SK-N-SH treated with all-trans-retinoic acid at 6 μM for 48 hours (cell line): ENCODE measurements around the gene RPS19BP1.

Experiments
- ATAC-seq: fragments of 200-7000 bp; cut with Tn5 transposase; 3 replicates; pipeline ENCODE4 v1.9.1; 2020; ENCODE audit warnings: mild to moderate bottlenecking, moderate library complexity
- ARNTL ChIP-seq: fragments of 450-650 bp; formaldehyde crosslinking; IDR thresholded peaks from 2 replicates; pipeline ENCODE4 v1.5.0; 2020; ENCODE audit warnings: low read depth, mild to moderate bottlenecking, moderate library complexity, borderline replicate concordance
- BACH2 ChIP-seq: fragments of 250-450 bp; sonication (Bioruptor Pico); IDR thresholded peaks from 2 replicates; pipeline ENCODE4 v1.9.0; 2021; ENCODE audit warnings: mild to moderate bottlenecking, borderline replicate concordance
- CSDC2 ChIP-seq: fragments of 250-450 bp; sonication (Bioruptor Pico); IDR thresholded peaks from 2 replicates; pipeline ENCODE4 v1.5.0; 2020; ENCODE audit warnings: mild to moderate bottlenecking, moderate library complexity
- ESRRG ChIP-seq: fragments of 250-450 bp; sonication (Bioruptor Pico); IDR thresholded peaks from 2 replicates; pipeline ENCODE4 v1.6.1; 2021; ENCODE audit warnings: mild to moderate bottlenecking
- GLIS3 ChIP-seq: fragments of 250-450 bp; sonication (Bioruptor Pico); IDR thresholded peaks from 2 replicates; pipeline ENCODE4 v1.5.0; 2020; ENCODE audit warnings: mild to moderate bottlenecking, moderate library complexity
- ISL1 ChIP-seq: fragments of 250-450 bp; sonication (Bioruptor Pico); IDR thresholded peaks from 2 replicates; pipeline ENCODE4 v2.1.2; 2022; ENCODE audit warnings: mild to moderate bottlenecking, moderate library complexity
- OSR1 ChIP-seq: fragments of 250-450 bp; sonication (Bioruptor Pico); IDR thresholded peaks from 2 replicates; pipeline ENCODE4 v1.8.0; 2022; ENCODE audit warnings: moderate library complexity, mild to moderate bottlenecking, inconsistent platforms
- PPARA ChIP-seq: fragments of 250-450 bp; sonication (Bioruptor Pico); IDR thresholded peaks from 2 replicates; pipeline ENCODE4 v1.5.0; 2020; ENCODE audit warnings: mild to moderate bottlenecking, borderline replicate concordance
- RARB ChIP-seq: fragments of 250-450 bp; sonication (Bioruptor Pico); IDR thresholded peaks from 2 replicates; pipeline ENCODE4 v1.8.0; 2021; ENCODE audit warnings: mild to moderate bottlenecking, moderate library complexity
- SNAI2 ChIP-seq: fragments of 250-450 bp; sonication (Bioruptor Pico); IDR thresholded peaks from 2 replicates; pipeline ENCODE4 v1.5.0; 2020; ENCODE audit warnings: mild to moderate bottlenecking, moderate library complexity
- TOX ChIP-seq: fragments of 250-450 bp; sonication (Bioruptor Pico); IDR thresholded peaks from 2 replicates; pipeline ENCODE4 v1.8.0; 2021; ENCODE audit warnings: mild to moderate bottlenecking, moderate library complexity, borderline replicate concordance
- TSHZ2 ChIP-seq: fragments of 250-450 bp; sonication (Bioruptor Pico); IDR thresholded peaks from 2 replicates; pipeline ENCODE4 v1.5.0; 2020; ENCODE audit warnings: mild to moderate bottlenecking, moderate library complexity
- ZC3H10 ChIP-seq: fragments of 250-450 bp; sonication (Bioruptor Pico); IDR thresholded peaks from 2 replicates; pipeline ENCODE4 v1.5.1; 2021; ENCODE audit warnings: mild to moderate bottlenecking, moderate library complexity
- ZFP3 ChIP-seq: fragments of 250-450 bp; sonication (Bioruptor Pico); IDR thresholded peaks from 2 replicates; pipeline ENCODE4 v1.5.0; 2020; ENCODE audit warnings: mild to moderate bottlenecking, moderate library complexity
- ZFP30 ChIP-seq: fragments of 450-650 bp; formaldehyde crosslinking; IDR thresholded peaks from 2 replicates; pipeline ENCODE4 v1.5.0; 2022; ENCODE audit warnings: mild to moderate bottlenecking, moderate library complexity
- ZNF70 ChIP-seq: fragments of 450-650 bp; formaldehyde crosslinking; IDR thresholded peaks from 2 replicates; pipeline ENCODE4 v1.5.0; 2020; ENCODE audit warnings: mild to moderate bottlenecking, moderate library complexity
- ZNF8 ChIP-seq: fragments of 450-650 bp; formaldehyde crosslinking; IDR thresholded peaks from 2 replicates; pipeline ENCODE4 v1.5.0; 2020; ENCODE audit warnings: mild to moderate bottlenecking, moderate library complexity
- TF ChIP-seq, protein P1 (sequence below): fragments of 250-450 bp; sonication (Bioruptor Pico); IDR thresholded peaks from 2 replicates; pipeline ENCODE4 v1.8.0; 2020; ENCODE audit warnings: mild to moderate bottlenecking, moderate library complexity, borderline replicate concordance
- TF ChIP-seq, protein P2 (sequence below): fragments of 250-450 bp; sonication (Bioruptor Pico); IDR thresholded peaks from 2 replicates; pipeline ENCODE4 v1.8.0; 2021; ENCODE audit warnings: low read depth, mild to moderate bottlenecking, moderate library complexity, borderline replicate concordance
- TF ChIP-seq, protein P3 (sequence below): fragments of 250-450 bp; sonication (Bioruptor Pico); IDR thresholded peaks from 2 replicates; pipeline ENCODE4 v1.5.1; 2021; ENCODE audit warnings: mild to moderate bottlenecking, moderate library complexity

The RPS19BP1 gene

GRCh38 chr22:39530116-39530515 lies 2.4 kb downstream of the RPS19BP1 start:
- TF ChIP-seq, protein P1, sequence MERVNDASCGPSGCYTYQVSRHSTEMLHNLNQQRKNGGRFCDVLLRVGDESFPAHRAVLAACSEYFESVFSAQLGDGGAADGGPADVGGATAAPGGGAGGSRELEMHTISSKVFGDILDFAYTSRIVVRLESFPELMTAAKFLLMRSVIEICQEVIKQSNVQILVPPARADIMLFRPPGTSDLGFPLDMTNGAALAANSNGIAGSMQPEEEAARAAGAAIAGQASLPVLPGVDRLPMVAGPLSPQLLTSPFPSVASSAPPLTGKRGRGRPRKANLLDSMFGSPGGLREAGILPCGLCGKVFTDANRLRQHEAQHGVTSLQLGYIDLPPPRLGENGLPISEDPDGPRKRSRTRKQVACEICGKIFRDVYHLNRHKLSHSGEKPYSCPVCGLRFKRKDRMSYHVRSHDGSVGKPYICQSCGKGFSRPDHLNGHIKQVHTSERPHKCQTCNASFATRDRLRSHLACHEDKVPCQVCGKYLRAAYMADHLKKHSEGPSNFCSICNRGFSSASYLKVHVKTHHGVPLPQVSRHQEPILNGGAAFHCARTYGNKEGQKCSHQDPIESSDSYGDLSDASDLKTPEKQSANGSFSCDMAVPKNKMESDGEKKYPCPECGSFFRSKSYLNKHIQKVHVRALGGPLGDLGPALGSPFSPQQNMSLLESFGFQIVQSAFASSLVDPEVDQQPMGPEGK, result no peak
- TF ChIP-seq ISL1 (CRISPR knock-in tag) (no peak), ZC3H10 (CRISPR knock-in tag) (no peak), TOX (CRISPR knock-in tag) (no peak), ZFP3 (no peak)
- ATAC-seq, result no peak

DNA sequence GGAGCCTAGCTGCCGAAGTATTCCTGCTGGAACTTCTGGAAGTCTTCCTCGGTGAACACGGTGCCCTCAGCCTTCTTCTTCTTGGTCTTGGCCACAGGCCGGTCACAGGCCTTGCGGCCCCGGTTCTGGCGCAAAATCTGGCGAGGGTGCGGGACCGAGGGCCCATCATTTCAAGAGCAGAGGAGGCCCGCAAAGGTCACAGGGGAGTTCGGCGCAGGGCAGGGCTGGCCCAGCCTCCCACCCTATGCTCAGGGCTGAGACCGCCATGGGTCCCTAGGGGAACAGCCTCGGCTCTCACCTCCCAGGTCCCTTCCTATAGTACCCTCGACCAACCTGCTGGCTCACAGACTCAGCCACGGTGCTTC lies 3.1 kb downstream of the RPS19BP1 start:
- ATAC-seq, result no peak
- TF ChIP-seq SNAI2 (CRISPR knock-in tag), result no peak
- no peak for TF ChIP-seq BACH2
- TF ChIP-seq GLIS3 (CRISPR knock-in tag), result no peak
- no peak for TF ChIP-seq ZFP30 (CRISPR knock-in tag)
- TF ChIP-seq TSHZ2 (CRISPR knock-in tag), result no peak
- TF ChIP-seq RARB, result no peak
- no peak for TF ChIP-seq ZNF8 (CRISPR knock-in tag)
- no peak for TF ChIP-seq ISL1 (CRISPR knock-in tag)
- no peak for TF ChIP-seq ZC3H10 (CRISPR knock-in tag)
- TF ChIP-seq OSR1 (CRISPR knock-in tag), result no peak
- TF ChIP-seq ARNTL (CRISPR knock-in tag), result no peak
- TF ChIP-seq, protein P2, sequence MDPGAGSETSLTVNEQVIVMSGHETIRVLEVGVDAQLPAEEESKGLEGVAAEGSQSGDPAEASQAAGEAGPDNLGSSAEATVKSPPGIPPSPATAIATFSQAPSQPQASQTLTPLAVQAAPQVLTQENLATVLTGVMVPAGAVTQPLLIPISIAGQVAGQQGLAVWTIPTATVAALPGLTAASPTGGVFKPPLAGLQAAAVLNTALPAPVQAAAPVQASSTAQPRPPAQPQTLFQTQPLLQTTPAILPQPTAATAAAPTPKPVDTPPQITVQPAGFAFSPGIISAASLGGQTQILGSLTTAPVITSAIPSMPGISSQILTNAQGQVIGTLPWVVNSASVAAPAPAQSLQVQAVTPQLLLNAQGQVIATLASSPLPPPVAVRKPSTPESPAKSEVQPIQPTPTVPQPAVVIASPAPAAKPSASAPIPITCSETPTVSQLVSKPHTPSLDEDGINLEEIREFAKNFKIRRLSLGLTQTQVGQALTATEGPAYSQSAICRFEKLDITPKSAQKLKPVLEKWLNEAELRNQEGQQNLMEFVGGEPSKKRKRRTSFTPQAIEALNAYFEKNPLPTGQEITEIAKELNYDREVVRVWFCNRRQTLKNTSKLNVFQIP (CRISPR knock-in tag), result no peak
- TF ChIP-seq PPARA (CRISPR knock-in tag), result no peak
- TF ChIP-seq, protein P1, result no peak
- no peak for TF ChIP-seq ESRRG (CRISPR knock-in tag)
- no peak for TF ChIP-seq CSDC2 (CRISPR knock-in tag)
- no peak for TF ChIP-seq ZNF70 (CRISPR knock-in tag)

GRCh38 chr22:39528681-39529486 lies 3.7 kb downstream of the RPS19BP1 start:
- peak; percentile 34 for ATAC-seq
- no peak for TF ChIP-seq TSHZ2 (CRISPR knock-in tag)
- TF ChIP-seq ESRRG (CRISPR knock-in tag), result no peak
- no peak for TF ChIP-seq SNAI2 (CRISPR knock-in tag)
- TF ChIP-seq, protein P3, sequence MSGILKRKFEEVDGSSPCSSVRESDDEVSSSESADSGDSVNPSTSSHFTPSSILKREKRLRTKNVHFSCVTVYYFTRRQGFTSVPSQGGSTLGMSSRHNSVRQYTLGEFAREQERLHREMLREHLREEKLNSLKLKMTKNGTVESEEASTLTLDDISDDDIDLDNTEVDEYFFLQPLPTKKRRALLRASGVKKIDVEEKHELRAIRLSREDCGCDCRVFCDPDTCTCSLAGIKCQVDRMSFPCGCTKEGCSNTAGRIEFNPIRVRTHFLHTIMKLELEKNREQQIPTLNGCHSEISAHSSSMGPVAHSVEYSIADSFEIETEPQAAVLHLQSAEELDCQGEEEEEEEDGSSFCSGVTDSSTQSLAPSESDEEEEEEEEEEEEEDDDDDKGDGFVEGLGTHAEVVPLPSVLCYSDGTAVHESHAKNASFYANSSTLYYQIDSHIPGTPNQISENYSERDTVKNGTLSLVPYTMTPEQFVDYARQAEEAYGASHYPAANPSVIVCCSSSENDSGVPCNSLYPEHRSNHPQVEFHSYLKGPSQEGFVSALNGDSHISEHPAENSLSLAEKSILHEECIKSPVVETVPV (CRISPR knock-in tag), result no peak
- no peak for TF ChIP-seq CSDC2 (CRISPR knock-in tag)
- TF ChIP-seq, protein P1, result no peak
- TF ChIP-seq ZC3H10 (CRISPR knock-in tag), result no peak
- TF ChIP-seq ISL1 (CRISPR knock-in tag), result no peak
- TF ChIP-seq ARNTL (CRISPR knock-in tag), result no peak
- TF ChIP-seq ZFP30 (CRISPR knock-in tag), result no peak
- TF ChIP-seq, protein P2 (CRISPR knock-in tag), result no peak
